A549 (cell line): ENCODE measurements around the gene HADHB. TPM values are rescaled to one million over a fixed set of nuclear protein-coding genes. Genes with fewer than 3 reads are reported as not detected.

Source experiments
- CBX2 ChIP-seq: fragments of 200-600 bp; sonication (generic); IDR thresholded peaks from 2 replicates; pipeline ENCODE4 v1.6.1; 2016; ENCODE audit warnings: low read depth, mild to moderate bottlenecking, borderline replicate concordance
- CBX8 ChIP-seq: fragments of 200-600 bp; sonication (generic); IDR thresholded peaks from 2 replicates; pipeline ENCODE4 v1.6.1; 2016
- CEBPB ChIP-seq, 2 experiments: fragments of >200 bp in 1 of 2; sonication (Bioruptor Twin) in 1 of 2; formaldehyde crosslinking in 1 of 2; IDR thresholded peaks; 2 replicates each; pipeline ENCODE4 v1.6.1; 2012 to 2016
- EHMT2 ChIP-seq: fragments of 200-600 bp; sonication (generic); IDR thresholded peaks from 2 replicates; pipeline ENCODE4 v1.6.1; 2016; ENCODE audit warnings: antibody characterized with exemption, low read depth, mild to moderate bottlenecking, moderate library complexity
- ESRRA ChIP-seq: fragments of 150-350 bp; IDR thresholded peaks from 2 replicates; pipeline ENCODE4 v1.6.1; 2014; ENCODE audit warnings: mild to moderate bottlenecking, low read length, borderline replicate concordance
- FOSL2 ChIP-seq, 2 experiments: fragments of 450-650 bp in 1 of 2; fragments of >200 bp in 1 of 2; sonication (Bioruptor Twin) in 1 of 2; formaldehyde crosslinking; IDR thresholded peaks; 2 replicates each; pipeline versions ENCODE4 v1.5.0 to v1.6.1; 2016 to 2020; ENCODE audit warnings: mild to moderate bottlenecking in 1 of 2, moderate library complexity in 1 of 2
- GATA3 ChIP-seq: IDR thresholded peaks from 2 replicates; pipeline ENCODE4 v1.6.1; 2012; ENCODE audit warnings: borderline replicate concordance
- HDAC2 ChIP-seq: fragments of 200-600 bp; sonication (generic); IDR thresholded peaks from 2 replicates; pipeline ENCODE4 v1.6.1; 2016
- HOXA7 ChIP-seq: fragments of 250-450 bp; sonication (Bioruptor Pico); IDR thresholded peaks from 2 replicates; pipeline ENCODE4 v1.5.0; 2020; ENCODE audit warnings: mild to moderate bottlenecking, moderate library complexity
- HOXB13 ChIP-seq: fragments of 250-450 bp; sonication (Bioruptor Pico); IDR thresholded peaks from 2 replicates; pipeline ENCODE4 v1.5.0; 2020; ENCODE audit warnings: low read depth, mild to moderate bottlenecking, moderate library complexity
- JUNB ChIP-seq: fragments of >200 bp; sonication (Bioruptor Twin); formaldehyde crosslinking; IDR thresholded peaks from 2 replicates; pipeline ENCODE4 v1.6.1; 2016
- KDM5A ChIP-seq: fragments of 200-600 bp; sonication (generic); IDR thresholded peaks from 2 replicates; pipeline ENCODE4 v1.6.1; 2016; ENCODE audit warnings: antibody characterized with exemption, mild to moderate bottlenecking
- MYC ChIP-seq: IDR thresholded peaks from 2 replicates; pipeline ENCODE4 v1.6.1; 2012; ENCODE audit warnings: mild to moderate bottlenecking, inconsistent platforms, low read length, improper control_type of control experiment, borderline replicate concordance
- NPAS2 ChIP-seq: fragments of 250-450 bp; sonication (Bioruptor Pico); IDR thresholded peaks from 2 replicates; pipeline ENCODE4 v1.8.0; 2022; ENCODE audit warnings: mild to moderate bottlenecking, moderate library complexity, borderline replicate concordance
- POLR2AphosphoS2 ChIP-seq: conservative IDR thresholded peaks from 2 replicates; pipeline ENCODE4 v1.6.1; 2012; ENCODE audit warnings: low read length, improper control_type of control experiment, inconsistent platforms
- RFX5 ChIP-seq: fragments of 450-650 bp; IDR thresholded peaks from 2 replicates; pipeline ENCODE4 v1.7.1; 2014; ENCODE audit warnings: antibody characterized with exemption, mild to moderate bottlenecking, moderate library complexity
- RNF2 ChIP-seq: fragments of 200-600 bp; sonication (generic); IDR thresholded peaks from 2 replicates; pipeline ENCODE4 v1.6.1; 2016; ENCODE audit warnings: low read depth, mild to moderate bottlenecking, antibody characterized with exemption, moderate library complexity, borderline replicate concordance
- TFCP2L1 ChIP-seq: fragments of 250-450 bp; sonication (Bioruptor Pico); IDR thresholded peaks from 2 replicates; pipeline ENCODE4 v1.5.0; 2021; ENCODE audit warnings: mild to moderate bottlenecking
- TP53 ChIP-seq: fragments of 250-450 bp; sonication (Bioruptor Pico); IDR thresholded peaks from 2 replicates; pipeline ENCODE4 v1.5.0; 2021; ENCODE audit warnings: mild to moderate bottlenecking, moderate library complexity
- ZC3H11A ChIP-seq: fragments of 450-650 bp; IDR thresholded peaks from 2 replicates; pipeline ENCODE4 v1.6.1; 2014; ENCODE audit warnings: antibody characterized with exemption, mild to moderate bottlenecking
- polyA plus RNA-seq, 4 experiments: library from polyadenylated mRNA; depleted of rRNA in 3 of 4; stranded (reverse); fragments of >200 nt; fragmentation: RNase III in 1 of 4; extraction: RNeasy Plus Mini Kit Qiagen cat#74134 plus additional on column Dnase treatment in 1 of 4; gene quantifications; 2 replicates in 3 of 4; 3 replicates in 1 of 4; pipeline ENCODE4 v1.2.3, GENCODE V29; 2011 to 2017
- TF ChIP-seq, protein P1 (sequence below): IDR thresholded peaks from 2 replicates; pipeline ENCODE4 v1.6.1; 2012
- TF ChIP-seq, protein P2 (sequence below): IDR thresholded peaks from 2 replicates; pipeline ENCODE4 v1.6.1; 2012
- TF ChIP-seq, protein P3 (sequence below): fragments of 200-600 bp; sonication (generic); IDR thresholded peaks from 2 replicates; pipeline ENCODE4 v1.6.1; 2016; ENCODE audit warnings: antibody characterized with exemption, mild to moderate bottlenecking, moderate library complexity
- TF ChIP-seq, protein P4 (sequence below): fragments of >200 bp; sonication (Bioruptor Twin); formaldehyde crosslinking; IDR thresholded peaks from 2 replicates; pipeline ENCODE4 v1.6.1; 2016
- TF ChIP-seq, protein P5 (sequence below): fragments of 150-350 bp; IDR thresholded peaks from 2 replicates; pipeline ENCODE4 v1.6.1; 2014; ENCODE audit warnings: low read depth, mild to moderate bottlenecking, low read length

Gene HADHB
- polyA plus RNA-seq, 2 of the 4 experiments (the other 2 are of a cell fraction), result 95.4 to 161 TPM

DNA sequence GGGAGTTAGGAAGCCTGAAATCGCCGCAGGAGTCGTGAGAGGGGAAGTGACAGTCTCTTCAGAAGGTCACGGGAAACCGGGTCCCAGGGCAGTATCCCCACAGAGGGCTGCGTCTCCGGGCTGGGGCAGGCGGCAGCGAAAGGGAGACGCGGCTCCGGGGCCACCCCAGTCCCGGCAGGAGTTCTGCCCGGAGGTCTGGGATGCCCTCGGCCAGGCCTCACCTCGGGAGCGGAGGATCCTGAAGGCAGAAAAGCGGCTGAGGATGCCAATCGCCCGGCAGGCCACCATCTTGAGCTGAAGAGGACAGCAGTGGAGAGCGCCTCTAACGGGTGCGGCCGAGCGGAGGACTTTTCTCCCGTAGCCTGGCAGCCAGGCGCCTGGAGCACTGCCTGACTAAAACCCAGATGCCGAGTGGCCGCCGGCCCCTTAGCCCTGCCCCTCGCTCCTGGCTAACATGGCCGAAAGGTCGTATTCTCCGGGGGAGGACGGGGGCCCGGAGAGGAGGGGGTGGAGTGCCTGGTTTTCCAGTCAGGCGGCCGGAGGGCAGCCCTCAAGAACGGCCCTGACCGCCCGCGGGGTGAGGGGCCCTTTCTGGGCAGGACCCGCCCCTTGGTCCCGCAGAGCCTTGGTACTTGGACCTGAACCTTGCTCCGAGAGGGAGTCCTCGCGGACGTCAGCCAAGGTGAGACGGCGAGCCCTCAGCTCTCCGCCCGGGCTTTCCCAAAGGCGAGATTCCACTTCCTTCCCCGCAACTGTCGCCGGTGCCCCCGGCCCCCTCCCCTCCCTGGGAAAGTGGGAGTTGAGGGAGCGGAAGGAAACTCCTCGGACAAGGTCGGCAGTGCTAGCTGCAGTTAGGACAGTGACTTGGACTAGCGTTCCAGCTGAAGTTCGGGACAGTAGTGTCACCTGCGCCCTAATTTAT is at the start of gene HADHB, which contains the start of gene HADHA (continued):
- TF ChIP-seq, protein P1, sequence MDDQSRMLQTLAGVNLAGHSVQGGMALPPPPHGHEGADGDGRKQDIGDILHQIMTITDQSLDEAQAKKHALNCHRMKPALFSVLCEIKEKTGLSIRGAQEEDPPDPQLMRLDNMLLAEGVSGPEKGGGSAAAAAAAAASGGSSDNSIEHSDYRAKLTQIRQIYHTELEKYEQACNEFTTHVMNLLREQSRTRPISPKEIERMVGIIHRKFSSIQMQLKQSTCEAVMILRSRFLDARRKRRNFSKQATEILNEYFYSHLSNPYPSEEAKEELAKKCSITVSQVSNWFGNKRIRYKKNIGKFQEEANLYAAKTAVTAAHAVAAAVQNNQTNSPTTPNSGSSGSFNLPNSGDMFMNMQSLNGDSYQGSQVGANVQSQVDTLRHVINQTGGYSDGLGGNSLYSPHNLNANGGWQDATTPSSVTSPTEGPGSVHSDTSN, result no peak; the same call in 1 of the 2 replicates
- TF ChIP-seq CBX8, result no peak
- TF ChIP-seq CBX2, result no peak
- TF ChIP-seq TP53 (CRISPR knock-in tag), result 0 out of 2 replicates have a peak, but pooled peaks have one; percentile 49
- no peak for TF ChIP-seq EHMT2
- no peak for TF ChIP-seq CEBPB (IDR thresholded peaks at IDR 0.05)
- TF ChIP-seq RFX5, result no peak
- TF ChIP-seq HDAC2, result no peak
- TF ChIP-seq, protein P2, sequence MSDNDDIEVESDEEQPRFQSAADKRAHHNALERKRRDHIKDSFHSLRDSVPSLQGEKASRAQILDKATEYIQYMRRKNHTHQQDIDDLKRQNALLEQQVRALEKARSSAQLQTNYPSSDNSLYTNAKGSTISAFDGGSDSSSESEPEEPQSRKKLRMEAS, result peak; percentile 69
- no peak for TF ChIP-seq JUNB
- TF ChIP-seq MYC, result peak; percentile 67; the same call in 1 of the 2 replicates
- TF ChIP-seq HOXB13 (CRISPR knock-in tag), result no peak
- TF ChIP-seq HOXA7 (CRISPR knock-in tag), result no peak
- TF ChIP-seq, protein P3, sequence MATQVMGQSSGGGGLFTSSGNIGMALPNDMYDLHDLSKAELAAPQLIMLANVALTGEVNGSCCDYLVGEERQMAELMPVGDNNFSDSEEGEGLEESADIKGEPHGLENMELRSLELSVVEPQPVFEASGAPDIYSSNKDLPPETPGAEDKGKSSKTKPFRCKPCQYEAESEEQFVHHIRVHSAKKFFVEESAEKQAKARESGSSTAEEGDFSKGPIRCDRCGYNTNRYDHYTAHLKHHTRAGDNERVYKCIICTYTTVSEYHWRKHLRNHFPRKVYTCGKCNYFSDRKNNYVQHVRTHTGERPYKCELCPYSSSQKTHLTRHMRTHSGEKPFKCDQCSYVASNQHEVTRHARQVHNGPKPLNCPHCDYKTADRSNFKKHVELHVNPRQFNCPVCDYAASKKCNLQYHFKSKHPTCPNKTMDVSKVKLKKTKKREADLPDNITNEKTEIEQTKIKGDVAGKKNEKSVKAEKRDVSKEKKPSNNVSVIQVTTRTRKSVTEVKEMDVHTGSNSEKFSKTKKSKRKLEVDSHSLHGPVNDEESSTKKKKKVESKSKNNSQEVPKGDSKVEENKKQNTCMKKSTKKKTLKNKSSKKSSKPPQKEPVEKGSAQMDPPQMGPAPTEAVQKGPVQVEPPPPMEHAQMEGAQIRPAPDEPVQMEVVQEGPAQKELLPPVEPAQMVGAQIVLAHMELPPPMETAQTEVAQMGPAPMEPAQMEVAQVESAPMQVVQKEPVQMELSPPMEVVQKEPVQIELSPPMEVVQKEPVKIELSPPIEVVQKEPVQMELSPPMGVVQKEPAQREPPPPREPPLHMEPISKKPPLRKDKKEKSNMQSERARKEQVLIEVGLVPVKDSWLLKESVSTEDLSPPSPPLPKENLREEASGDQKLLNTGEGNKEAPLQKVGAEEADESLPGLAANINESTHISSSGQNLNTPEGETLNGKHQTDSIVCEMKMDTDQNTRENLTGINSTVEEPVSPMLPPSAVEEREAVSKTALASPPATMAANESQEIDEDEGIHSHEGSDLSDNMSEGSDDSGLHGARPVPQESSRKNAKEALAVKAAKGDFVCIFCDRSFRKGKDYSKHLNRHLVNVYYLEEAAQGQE, result peak; percentile 58
- TF ChIP-seq ZC3H11A, result no peak
- no peak for TF ChIP-seq FOSL2 (IDR thresholded peaks at IDR 0.05)
- TF ChIP-seq FOSL2 (CRISPR knock-in tag; IDR thresholded peaks at IDR 0.05), result no peak
- TF ChIP-seq KDM5A, result peak; percentile 90
- TF ChIP-seq RNF2, result no peak
- no peak for TF ChIP-seq ESRRA
- peak; percentile 40 for TF ChIP-seq GATA3
- TF ChIP-seq TFCP2L1 (CRISPR knock-in tag), result peak; percentile 48; the same call in 1 of the 2 replicates
- TF ChIP-seq, protein P4, sequence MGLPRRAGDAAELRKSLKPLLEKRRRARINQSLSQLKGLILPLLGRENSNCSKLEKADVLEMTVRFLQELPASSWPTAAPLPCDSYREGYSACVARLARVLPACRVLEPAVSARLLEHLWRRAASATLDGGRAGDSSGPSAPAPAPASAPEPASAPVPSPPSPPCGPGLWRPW, result no peak
- TF ChIP-seq POLR2AphosphoS2, result no peak
- TF ChIP-seq, protein P5, sequence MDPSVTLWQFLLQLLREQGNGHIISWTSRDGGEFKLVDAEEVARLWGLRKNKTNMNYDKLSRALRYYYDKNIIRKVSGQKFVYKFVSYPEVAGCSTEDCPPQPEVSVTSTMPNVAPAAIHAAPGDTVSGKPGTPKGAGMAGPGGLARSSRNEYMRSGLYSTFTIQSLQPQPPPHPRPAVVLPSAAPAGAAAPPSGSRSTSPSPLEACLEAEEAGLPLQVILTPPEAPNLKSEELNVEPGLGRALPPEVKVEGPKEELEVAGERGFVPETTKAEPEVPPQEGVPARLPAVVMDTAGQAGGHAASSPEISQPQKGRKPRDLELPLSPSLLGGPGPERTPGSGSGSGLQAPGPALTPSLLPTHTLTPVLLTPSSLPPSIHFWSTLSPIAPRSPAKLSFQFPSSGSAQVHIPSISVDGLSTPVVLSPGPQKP, result no peak
- no peak for TF ChIP-seq NPAS2 (CRISPR knock-in tag)
